H1 (cell line): ENCODE data around the gene POLR3H. TPM values are rescaled to one million over a fixed set of nuclear protein-coding genes. Genes with fewer than 3 reads are reported as not detected.

Experiments
- JUND ChIP-seq: IDR thresholded peaks from 2 replicates; pipeline ENCODE4 v1.6.1; 2011; ENCODE audit warnings: mild to moderate bottlenecking, improper control_type of control experiment, low read length
- RFX5 ChIP-seq: IDR thresholded peaks from 2 replicates; pipeline ENCODE4 v1.6.1; 2011; ENCODE audit warnings: low read depth, low read length, improper control_type of control experiment, borderline replicate concordance
- USF2 ChIP-seq: IDR thresholded peaks from 2 replicates; pipeline ENCODE4 v1.6.1; 2011; ENCODE audit warnings: low read length, improper control_type of control experiment
- polyA plus RNA-seq, 7 experiments: library from polyadenylated mRNA; depleted of rRNA in 3 of 7; stranded (reverse) in 5 of 7; unstranded in 2 of 7; fragments of >200 nt in 5 of 7; fragments of 200-250 nt in 2 of 7; gene quantifications; 1 replicate in 5 of 7; 2 replicates in 1 of 7; 4 replicates in 1 of 7; pipeline versions ENCODE4 v1.2.1 to v1.2.3, GENCODE V29; 2011 to 2013; ENCODE audit warnings: missing spikeins in 2 of 7, mixed read lengths in 2 of 7
- total RNA-seq: library from RNA; stranded (reverse); fragmentation: NEBNext Ultra II Directional; extraction: Animal tissue kit (Norgen Biotek cat#: 25700); gene quantifications from 2 replicates; pipeline ENCODE4 v1.2.1, GENCODE V29; 2021

The POLR3H gene
- total and polyA plus RNA-seq, 2 of the 8 experiments (the other 6 are each of a cell fraction or from before 2014, with no cell fraction given), result 29.7 to 39.2 TPM

GRCh38 chr22:41504816-41505215 is 39.5 kb downstream of the POLR3H start (continued):
- no peak for TF ChIP-seq RFX5
- no peak for TF ChIP-seq JUND
- TF ChIP-seq USF2, result no peak
